ENCODE results near the gene NKX2-4.

The NKX2-4 gene

GRCh38 chr20:21397341-21398108 is at the start of gene NKX2-4:
NKX2-4 (minus strand) TSS chr20:21397526; CDS start chr20:21397399, 127 bp downstream.
- no peak for TF ChIP-seq CTCF (conservative IDR thresholded peaks at IDR 0.05; ENCODE audit: low read length)
- no peak within 1 kb of the TSS for H3K4me3 ChIP-seq (ENCODE audit: low read length)
- no peak for DNase-seq (ENCODE audit: low read depth)

GRCh38 chr20:21437816-21438215 is 40.5 kb upstream of the NKX2-4 start:
- no peak overlapping the region for H3K4me3 ChIP-seq (ENCODE audit: low read length)
- no peak for DNase-seq (ENCODE audit: low read depth)
- no peak for TF ChIP-seq CTCF (conservative IDR thresholded peaks at IDR 0.05; ENCODE audit: low read length)

- TF ChIP-seq CTCF (conservative IDR thresholded peaks at IDR 0.05; ENCODE audit: low read length): no peak
- DNase-seq (ENCODE audit: low read depth): no peak
- H3K4me3 ChIP-seq (ENCODE audit: low read length): no peak overlapping the region
Observed at GRCh38 chr20:21437248-21437647, 39.9 kb upstream of the NKX2-4 start.

- H3K4me3 ChIP-seq (ENCODE audit: low read length): no peak overlapping the region
- DNase-seq (ENCODE audit: low read depth): peak; percentile 86
- no peak for TF ChIP-seq CTCF (conservative IDR thresholded peaks at IDR 0.05; ENCODE audit: low read length)
Observed at GRCh38 chr20:21436205-21436604, 38.9 kb upstream of the NKX2-4 start.

GRCh38 chr20:21435576-21435975 is 38.2 kb upstream of the NKX2-4 start:
- TF ChIP-seq CTCF (conservative IDR thresholded peaks at IDR 0.05; ENCODE audit: low read length): no peak
- peak; percentile 35 for DNase-seq (ENCODE audit: low read depth)
- H3K4me3 ChIP-seq (ENCODE audit: low read length): no peak overlapping the region

- DNase-seq (ENCODE audit: low read depth): peak; percentile 2
- no peak overlapping the region for H3K4me3 ChIP-seq (ENCODE audit: low read length)
- TF ChIP-seq CTCF (conservative IDR thresholded peaks at IDR 0.05; ENCODE audit: low read length): no peak
Observed at GRCh38 chr20:21433329-21433890, 36.1 kb upstream of the NKX2-4 start.

GRCh38 chr20:21432911-21433310 is 35.6 kb upstream of the NKX2-4 start:
- DNase-seq (ENCODE audit: low read depth): no peak
- TF ChIP-seq CTCF (conservative IDR thresholded peaks at IDR 0.05; ENCODE audit: low read length): no peak
- H3K4me3 ChIP-seq (ENCODE audit: low read length): no peak overlapping the region
